ENCODE measurements around the gene TMEM14A. TPM values are rescaled to one million over a fixed set of nuclear protein-coding genes. Genes with fewer than 3 reads are reported as not detected.

The TMEM14A gene
- total RNA-seq, 2 experiments from 2014 or later: 3.4 TPM

DNA sequence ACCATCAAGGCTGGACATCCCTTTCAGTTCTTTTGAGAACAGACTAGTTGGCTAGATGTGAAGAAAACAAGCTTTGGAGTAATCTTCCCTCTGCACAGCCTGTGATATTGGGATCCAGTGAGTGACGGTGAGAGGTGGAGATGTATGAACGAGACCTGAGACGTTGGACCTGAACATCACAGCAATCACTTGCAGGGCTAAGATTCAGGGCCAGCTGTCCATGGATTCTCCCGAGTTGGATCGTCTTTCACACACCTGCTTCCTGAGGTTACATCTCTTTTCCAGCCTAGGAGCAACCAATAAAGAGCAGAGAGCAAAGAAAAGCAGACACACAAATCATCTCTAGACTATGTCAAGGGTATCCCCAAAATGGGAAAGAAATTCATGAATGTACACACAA lies 30.0 kb upstream of the TMEM14A start:
- no peak overlapping the region for H3K4me3 Mint-ChIP-seq
- no peaks in the 10 kb centered on the region for H3K9me3 Mint-ChIP-seq
- no peaks in the 10 kb centered on the region for H3K4me1 Mint-ChIP-seq (ENCODE audit: low read depth)
- no peaks in the 10 kb centered on the region for H3K4me1 ChIP-seq (ENCODE audit: insufficient read depth, low read length)
- no peaks in the 10 kb centered on the region for H3K36me3 Mint-ChIP-seq (ENCODE audit: low read depth)
- CTCF ChIA-PET: interaction anchor here (0.8 to 2.0 kb wide), 2 partner anchors 11 to 34 kb away, joined by 3 to 5 read pairs; no protein-coding TSS in a partner anchor
- intact Hi-C loops (cut with DNase I, micrococcal nuclease): no loop called here
- H3K4me3 ChIP-seq (ENCODE audit: low read length): no peak overlapping the region
- ATAC-seq (ENCODE audit: poor library complexity) (no peak), DNase-seq (no peak)
- POLR2A ChIA-PET: no interaction called here
- TF ChIP-seq, protein P1, sequence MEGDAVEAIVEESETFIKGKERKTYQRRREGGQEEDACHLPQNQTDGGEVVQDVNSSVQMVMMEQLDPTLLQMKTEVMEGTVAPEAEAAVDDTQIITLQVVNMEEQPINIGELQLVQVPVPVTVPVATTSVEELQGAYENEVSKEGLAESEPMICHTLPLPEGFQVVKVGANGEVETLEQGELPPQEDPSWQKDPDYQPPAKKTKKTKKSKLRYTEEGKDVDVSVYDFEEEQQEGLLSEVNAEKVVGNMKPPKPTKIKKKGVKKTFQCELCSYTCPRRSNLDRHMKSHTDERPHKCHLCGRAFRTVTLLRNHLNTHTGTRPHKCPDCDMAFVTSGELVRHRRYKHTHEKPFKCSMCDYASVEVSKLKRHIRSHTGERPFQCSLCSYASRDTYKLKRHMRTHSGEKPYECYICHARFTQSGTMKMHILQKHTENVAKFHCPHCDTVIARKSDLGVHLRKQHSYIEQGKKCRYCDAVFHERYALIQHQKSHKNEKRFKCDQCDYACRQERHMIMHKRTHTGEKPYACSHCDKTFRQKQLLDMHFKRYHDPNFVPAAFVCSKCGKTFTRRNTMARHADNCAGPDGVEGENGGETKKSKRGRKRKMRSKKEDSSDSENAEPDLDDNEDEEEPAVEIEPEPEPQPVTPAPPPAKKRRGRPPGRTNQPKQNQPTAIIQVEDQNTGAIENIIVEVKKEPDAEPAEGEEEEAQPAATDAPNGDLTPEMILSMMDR (IDR thresholded peaks at IDR 0.05): no peak
- H3K27ac Mint-ChIP-seq: no peak overlapping the region
- peaks cover 0 to 4% of the 10 kb centered on the region in 2 experiments for H3K27me3 ChIP-seq (ENCODE audit: control insufficient read depth in 1 of 2, insufficient read depth in 2 of 2, low read length in 2 of 2)
- H3K27me3 Mint-ChIP-seq: peaks cover 15% of the 10 kb centered on the region
- H3K27ac ChIP-seq (ENCODE audit: low read depth in 1 of 2, low read length in 2 of 2): no peak overlapping the region
- H3K36me3 ChIP-seq (ENCODE audit: insufficient read depth, low read length): no peaks in the 10 kb centered on the region
- H3K9me3 ChIP-seq (ENCODE audit: control insufficient read depth in 1 of 2, insufficient read depth in 1 of 2, low read length in 2 of 2): no peaks in the 10 kb centered on the region

DNA sequence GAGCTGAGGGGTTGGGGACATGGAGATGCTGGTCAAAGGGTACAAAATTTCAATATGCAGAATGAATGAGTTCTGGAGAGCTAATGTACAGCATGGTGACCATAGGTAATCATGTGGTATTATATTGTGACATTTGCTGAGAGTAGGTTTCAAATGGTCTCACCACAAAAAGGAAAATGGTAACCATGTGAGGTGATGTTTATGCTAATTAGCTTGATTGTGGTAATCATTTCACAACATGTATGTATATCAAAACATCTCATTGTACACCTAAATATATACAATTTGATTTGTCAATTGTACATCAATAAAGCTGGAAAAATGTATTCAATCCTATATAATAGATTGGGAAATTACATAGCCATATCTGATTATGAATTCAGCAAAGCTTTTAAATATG lies 29.5 kb upstream of the TMEM14A start:
- no peak overlapping the region for H3K27ac ChIP-seq (ENCODE audit: low read depth in 1 of 2, low read length in 2 of 2)
- DNase-seq (no peak), ATAC-seq (ENCODE audit: poor library complexity) (no peak)
- no peak overlapping the region for H3K4me3 ChIP-seq (ENCODE audit: low read length)
- no peaks in the 10 kb centered on the region for H3K9me3 ChIP-seq (ENCODE audit: control insufficient read depth in 1 of 2, insufficient read depth in 1 of 2, low read length in 2 of 2)
- Mint-ChIP-seq H3K27ac (no peak overlapping the region), H3K4me3 (no peak overlapping the region), H3K4me1 (ENCODE audit: low read depth) (no peaks in the 10 kb centered on the region), H3K36me3 (ENCODE audit: low read depth) (no peaks in the 10 kb centered on the region), H3K9me3 (no peaks in the 10 kb centered on the region), H3K27me3 (peaks cover 15% of the 10 kb centered on the region)
- ChIA-PET POLR2A (no interaction called here), CTCF (interaction anchor here (0.8 to 2.0 kb wide), 2 partner anchors 11 to 35 kb away, joined by 3 to 5 read pairs; no protein-coding TSS in a partner anchor)
- no peaks in the 10 kb centered on the region for H3K4me1 ChIP-seq (ENCODE audit: insufficient read depth, low read length)
- H3K27me3 ChIP-seq (ENCODE audit: control insufficient read depth in 1 of 2, insufficient read depth in 2 of 2, low read length in 2 of 2): peaks cover 0 to 4% of the 10 kb centered on the region in 2 experiments
- no peaks in the 10 kb centered on the region for H3K36me3 ChIP-seq (ENCODE audit: insufficient read depth, low read length)
- TF ChIP-seq, protein P1 (IDR thresholded peaks at IDR 0.05): no peak
- intact Hi-C loops (cut with DNase I, micrococcal nuclease): no loop called here

DNA sequence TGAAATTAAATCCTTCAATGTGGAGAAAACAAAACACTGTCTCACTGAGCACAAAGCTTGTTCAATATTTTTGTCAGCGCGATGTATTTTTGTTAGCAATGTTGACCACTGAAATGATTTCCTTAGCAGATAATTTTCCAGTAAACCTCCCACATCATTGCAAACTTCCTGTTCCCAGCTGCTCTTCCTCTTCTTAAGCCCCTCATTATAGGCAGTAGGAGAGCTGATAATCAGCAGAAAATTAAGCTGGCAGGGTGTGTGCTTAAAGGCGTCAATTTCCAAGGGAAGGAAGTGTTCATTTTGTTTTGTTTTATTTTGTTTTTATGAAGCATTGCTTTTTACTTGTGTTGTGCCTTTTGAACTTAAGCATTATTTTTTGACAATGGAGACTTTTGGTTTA lies 29.1 kb upstream of the TMEM14A start:
- intact Hi-C loops (cut with DNase I, micrococcal nuclease): no loop called here
- Mint-ChIP-seq H3K4me3 (no peak overlapping the region), H3K36me3 (ENCODE audit: low read depth) (no peaks in the 10 kb centered on the region), H3K9me3 (no peaks in the 10 kb centered on the region), H3K27ac (no peak overlapping the region), H3K4me1 (ENCODE audit: low read depth) (no peaks in the 10 kb centered on the region), H3K27me3 (peaks cover 15% of the 10 kb centered on the region)
- POLR2A ChIA-PET: no interaction called here
- DNase-seq: no peak
- Histone ChIP-seq H3K4me1 (ENCODE audit: insufficient read depth, low read length) (no peaks in the 10 kb centered on the region), H3K36me3 (ENCODE audit: insufficient read depth, low read length) (no peaks in the 10 kb centered on the region), H3K27ac (ENCODE audit: low read depth in 1 of 2, low read length in 2 of 2) (no peak overlapping the region), H3K27me3 (ENCODE audit: control insufficient read depth in 1 of 2, insufficient read depth in 2 of 2, low read length in 2 of 2) (peaks cover 0 to 4% of the 10 kb centered on the region in 2 experiments), H3K4me3 (ENCODE audit: low read length) (no peak overlapping the region), H3K9me3 (ENCODE audit: control insufficient read depth in 1 of 2, insufficient read depth in 1 of 2, low read length in 2 of 2) (no peaks in the 10 kb centered on the region)
- TF ChIP-seq, protein P1 (IDR thresholded peaks at IDR 0.05): no peak
- CTCF ChIA-PET: interaction anchor here (0.8 to 2.0 kb wide), 2 partner anchors 10 to 35 kb away, joined by 3 to 5 read pairs; no protein-coding TSS in a partner anchor
- no peak for ATAC-seq (ENCODE audit: poor library complexity)
